Measurements from ENCODE around the gene AZU1.

GRCh38 chr19:873561-874041 is 46.0 kb downstream of the AZU1 start:
- TF ChIP-seq CTCF (IDR thresholded peaks at IDR 0.05) (no peak), POLR2AphosphoS5 (IDR thresholded peaks at IDR 0.05; ENCODE audit: low read depth, low read length) (no peak), REST (IDR thresholded peaks at IDR 0.05; ENCODE audit: insufficient read depth in 1 of 2, low read depth in 2 of 2, low read length in 1 of 2) (no peak), SIN3A (IDR thresholded peaks at IDR 0.05; ENCODE audit: borderline replicate concordance, insufficient read depth, low read depth, low read length) (no peak)
